NCI-H82 (cell line): Measurements from ENCODE around the gene PLEKHJ1.
A peak's percentile ranks its signal among the peaks of the same experiment; 100 is the strongest.
"Not testable (repeated sequence)": the region's sequence is repeated elsewhere in the genome, so short reads cannot be mapped to it uniquely, and the experiment has no call there.

ENCODE experiments used
- DNase-seq: peaks from one replicate; lab custom pipeline; 2025; lab: John Stamatoyannopoulos, UW

PLEKHJ1 gene

DNA sequence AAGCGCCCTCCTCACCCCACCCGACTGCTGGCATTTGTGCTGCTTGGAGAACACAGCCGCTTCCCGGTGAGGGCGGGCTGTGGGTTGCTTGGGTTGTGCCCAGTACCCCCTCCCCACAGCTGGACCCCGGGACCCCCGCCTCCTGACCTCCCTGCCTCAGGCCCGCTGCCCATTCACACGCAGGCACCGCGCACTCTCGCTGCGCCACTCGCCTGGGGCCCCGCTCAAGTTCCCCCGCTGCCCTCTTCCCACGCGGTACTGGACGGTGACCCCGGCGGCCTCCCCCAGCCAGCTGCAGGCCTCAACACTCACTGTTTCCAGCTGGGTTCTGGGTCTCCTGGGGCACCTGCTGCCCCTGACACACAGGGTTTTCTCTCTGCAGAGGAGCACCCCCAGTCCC lies 16.4 kb downstream of the PLEKHJ1 start:
- DNase-seq = no peak

DNA sequence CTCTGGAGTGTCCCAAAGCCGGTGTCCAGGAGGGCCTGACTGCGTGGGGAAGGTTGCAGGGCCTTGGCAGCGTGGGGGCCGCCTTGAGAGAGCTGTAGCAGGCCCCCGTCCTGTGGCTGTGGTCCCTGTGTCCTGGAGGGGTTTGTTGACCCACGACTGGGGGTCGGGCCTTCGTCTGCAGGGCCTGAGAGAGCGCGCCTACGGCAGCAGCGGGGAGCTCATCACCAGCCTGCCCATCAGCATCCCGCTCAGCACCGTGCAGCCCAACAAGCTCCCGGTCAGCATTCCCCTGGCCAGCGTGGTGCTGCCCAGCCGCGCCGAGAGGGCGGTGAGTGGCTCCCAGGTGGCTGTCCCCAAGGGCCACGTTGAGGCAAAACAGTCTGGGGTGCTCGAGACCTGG lies 18.5 kb downstream of the PLEKHJ1 start:
- no peak for DNase-seq

DNA sequence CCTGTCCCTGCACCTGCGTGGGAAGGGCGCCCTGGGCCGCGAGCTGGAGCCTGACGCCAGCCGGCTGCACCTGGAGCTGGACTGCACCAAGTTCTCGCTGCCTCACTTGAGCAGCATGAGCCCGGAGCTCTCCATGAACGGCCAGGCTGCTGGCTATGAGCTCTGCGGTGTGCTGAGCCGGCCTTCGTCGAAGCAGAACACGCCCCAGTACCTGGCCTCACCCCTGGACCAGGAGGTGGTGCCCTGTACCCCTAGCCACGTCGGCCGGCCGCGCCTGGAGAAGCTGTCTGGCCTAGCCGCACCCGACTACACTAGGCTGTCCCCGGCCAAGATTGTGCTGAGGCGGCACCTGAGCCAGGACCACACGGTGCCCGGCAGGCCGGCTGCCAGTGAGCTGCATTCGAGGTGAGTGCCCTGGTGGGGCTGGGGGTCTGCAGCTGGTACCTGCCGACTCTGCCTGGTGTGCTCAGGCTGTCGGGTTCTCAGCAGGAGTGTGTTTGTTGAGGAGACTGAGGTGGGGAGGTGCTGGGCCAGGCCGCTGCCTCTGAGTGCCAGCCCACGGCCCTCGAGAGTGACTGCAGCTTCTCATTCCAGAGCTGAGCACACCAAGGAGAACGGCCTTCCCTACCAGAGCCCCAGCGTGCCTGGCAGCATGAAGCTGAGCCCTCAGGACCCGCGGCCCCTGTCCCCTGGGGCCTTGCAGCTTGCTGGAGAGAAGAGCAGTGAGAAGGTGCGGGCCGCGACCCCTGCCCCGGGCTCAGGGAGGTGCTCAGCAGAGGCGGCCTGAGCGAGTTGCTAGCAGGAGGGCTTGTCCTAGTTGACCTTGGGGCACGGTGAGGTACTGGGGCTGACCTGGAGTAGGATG lies 19.5 kb downstream of the PLEKHJ1 start:
- no peak for DNase-seq

DNA sequence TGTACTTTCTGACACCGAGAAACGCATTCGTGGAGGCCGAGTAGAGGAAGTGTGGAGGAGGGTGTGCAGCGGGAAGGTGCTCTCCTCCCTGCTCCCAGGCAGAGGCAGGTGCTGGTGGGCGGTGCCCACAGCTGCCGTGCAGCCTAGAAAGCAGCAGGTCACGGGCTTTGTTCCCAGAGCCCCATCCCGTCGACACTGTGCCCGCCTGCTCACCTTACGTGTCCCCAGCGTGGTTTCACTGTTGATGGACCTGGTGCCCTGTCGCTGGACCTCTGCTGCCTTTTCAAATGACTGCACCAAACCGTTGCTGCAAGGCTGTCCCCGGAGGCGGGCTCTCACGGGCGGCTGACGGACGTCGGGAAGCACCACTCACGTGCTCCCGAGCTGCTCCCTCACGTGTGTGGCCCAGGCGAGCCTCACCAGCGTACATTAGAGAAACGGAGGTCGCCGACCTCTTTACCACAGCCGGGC lies 20.8 kb downstream of the PLEKHJ1 start:
- no peak for DNase-seq

DNA sequence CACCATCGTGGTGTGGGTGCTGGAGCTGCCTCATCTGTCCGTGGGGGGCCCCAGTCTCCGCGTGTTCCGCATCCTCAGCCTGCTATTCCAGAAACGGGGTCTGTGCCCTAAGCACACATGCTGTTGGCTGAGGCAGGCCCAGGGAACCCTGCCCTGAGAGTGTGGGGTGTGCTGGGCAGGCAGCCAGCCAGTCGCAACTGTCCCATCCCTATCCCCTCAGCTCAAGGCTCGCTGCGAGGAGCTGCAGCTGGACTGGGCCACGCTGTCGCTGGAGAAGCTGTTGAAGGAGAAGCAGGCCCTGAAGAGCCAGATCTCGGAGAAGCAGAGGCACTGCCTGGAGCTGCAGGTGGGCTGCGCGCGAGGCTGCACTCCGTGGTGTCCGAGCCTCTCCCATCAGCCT lies 21.9 kb downstream of the PLEKHJ1 start:
- DNase-seq = no peak

DNA sequence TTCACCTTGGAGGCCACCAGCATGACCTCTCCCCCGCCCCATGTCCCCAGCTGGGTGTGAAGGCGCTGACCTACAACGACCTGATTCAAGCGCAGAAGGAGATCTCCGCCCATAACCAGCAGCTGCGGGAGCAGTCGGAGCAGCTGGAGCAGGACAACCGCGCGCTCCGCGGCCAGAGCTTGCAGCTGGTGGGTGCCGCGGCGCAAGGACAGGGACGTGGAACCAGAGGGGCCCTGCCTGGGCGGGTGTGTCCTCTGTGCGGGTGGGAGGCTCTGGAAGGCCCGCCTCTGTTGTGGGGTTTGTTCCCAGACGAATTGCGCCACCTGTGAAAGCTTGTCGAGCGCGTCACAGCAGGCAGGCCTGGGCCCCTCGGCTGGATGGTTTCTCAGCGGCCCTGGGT lies 22.3 kb downstream of the PLEKHJ1 start:
- no peak for DNase-seq

DNA sequence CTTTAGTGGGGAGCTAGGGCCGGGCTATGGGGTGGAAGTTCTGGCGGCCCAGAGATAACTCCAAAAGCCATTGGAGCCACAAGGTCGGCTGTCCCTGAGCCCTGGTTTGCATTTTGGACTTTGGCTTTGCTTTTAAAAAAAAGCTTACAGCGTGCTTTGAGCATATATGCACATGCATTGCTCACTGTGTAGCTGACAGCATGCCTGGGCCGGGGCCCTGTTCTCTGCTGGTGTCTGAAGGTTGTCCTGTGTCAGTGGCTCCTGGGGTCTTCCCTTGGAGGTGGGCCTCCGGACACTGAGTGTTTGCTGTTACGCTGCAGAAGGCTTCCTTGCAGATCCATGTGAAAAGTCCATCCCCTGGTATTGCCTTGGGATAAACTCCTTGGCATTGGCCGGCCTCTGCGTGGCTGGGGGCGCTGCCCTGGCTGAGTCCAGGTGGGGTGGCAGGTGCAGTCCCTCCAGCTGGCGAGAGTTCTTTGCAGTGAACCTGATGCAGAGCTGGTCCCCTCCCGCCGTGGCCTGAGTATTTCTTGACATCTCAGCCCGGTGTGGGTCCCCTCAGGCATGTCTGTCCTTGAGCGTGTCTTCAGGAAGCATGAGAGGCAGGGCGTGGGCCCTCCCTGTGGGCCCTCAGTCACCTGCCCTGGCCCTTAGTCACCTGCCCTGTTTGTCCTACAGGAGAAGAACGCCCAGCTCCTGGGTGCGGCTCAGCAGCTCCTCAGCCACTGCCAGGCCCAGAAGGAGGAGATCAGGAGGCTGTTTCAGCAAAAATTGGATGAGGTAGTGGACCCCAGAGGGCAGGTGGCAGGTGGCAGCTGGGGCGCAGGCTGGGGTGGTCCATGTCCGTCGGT lies 23.0 kb downstream of the PLEKHJ1 start:
- DNase-seq = no peak

DNA sequence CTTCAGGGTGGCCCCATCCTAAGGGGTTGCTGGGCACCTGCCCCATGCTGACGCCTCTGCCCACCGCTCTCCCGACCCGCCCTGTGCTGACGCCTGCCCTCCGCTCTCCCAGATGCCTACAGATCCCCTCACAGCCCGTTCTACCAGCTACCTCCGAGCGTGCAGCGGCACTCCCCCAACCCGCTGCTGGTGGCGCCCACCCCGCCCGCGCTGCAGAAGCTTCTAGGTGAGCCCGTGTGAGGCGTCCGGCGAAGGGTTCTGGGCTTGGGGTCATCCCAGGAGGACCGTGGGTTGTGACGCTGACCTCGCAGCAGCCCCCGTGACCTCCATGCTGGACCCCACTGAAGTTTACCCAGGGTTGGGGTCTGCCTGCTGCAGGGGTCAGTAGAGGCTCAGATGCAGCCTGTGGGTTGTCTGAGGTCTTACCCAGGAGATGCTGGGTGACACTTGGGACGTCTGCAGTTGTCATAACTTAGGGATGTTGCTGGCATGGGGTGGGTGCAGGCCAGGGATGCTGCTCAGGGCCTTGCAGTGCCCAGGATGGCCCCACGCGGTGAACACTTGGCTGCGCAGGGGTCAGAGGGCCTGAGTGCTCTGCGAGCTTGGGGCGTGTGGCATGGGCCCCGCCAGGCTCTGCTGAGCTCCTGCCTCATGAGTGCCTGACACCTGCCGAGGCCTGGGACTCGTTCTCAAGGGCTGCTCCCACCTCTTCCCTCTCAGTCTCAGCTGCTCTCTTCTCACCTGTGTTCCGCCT lies 25.0 kb downstream of the PLEKHJ1 start:
- no peak for DNase-seq

DNA sequence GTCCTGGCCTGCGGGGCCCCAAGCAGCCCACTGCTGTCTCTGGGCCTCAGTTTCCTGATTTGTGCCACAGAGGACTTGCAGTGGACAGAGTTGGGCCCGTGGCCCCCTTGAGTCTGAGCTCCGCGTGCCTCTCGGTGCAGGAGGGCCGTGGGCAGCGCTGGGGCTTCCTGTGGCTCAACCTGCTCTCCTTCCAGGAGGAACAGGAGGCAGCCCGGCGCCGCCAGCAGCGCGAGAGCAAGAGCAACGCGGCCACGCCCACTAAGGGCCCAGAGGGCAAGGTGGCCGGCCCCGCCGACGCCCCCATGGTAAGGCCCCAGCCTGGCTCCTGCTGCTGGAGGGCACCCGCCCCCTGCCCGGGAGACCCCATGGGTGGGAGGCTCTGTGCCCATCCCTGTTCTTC lies 25.9 kb downstream of the PLEKHJ1 start:
- no peak for DNase-seq

DNA sequence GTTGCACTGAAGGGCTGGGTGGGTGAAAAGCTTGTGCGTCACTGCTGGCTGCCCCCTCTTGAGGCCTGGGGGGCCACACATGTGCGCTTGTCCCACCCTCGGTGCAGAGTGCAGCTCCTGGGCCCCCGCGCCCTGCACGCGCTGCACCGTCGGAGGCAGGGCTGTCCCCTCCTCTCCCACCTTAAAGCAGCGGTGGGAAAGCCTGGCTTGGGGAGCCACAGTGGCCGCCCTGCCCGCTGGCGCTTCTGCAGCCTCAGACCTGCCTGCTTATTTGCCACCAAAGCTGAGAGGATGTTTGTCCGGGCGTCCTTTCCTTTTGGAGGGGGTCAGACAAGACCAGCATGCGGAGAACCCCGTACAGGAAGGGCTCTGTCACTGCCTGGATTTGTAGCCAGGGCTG lies 26.7 kb downstream of the PLEKHJ1 start:
- no peak for DNase-seq

DNA sequence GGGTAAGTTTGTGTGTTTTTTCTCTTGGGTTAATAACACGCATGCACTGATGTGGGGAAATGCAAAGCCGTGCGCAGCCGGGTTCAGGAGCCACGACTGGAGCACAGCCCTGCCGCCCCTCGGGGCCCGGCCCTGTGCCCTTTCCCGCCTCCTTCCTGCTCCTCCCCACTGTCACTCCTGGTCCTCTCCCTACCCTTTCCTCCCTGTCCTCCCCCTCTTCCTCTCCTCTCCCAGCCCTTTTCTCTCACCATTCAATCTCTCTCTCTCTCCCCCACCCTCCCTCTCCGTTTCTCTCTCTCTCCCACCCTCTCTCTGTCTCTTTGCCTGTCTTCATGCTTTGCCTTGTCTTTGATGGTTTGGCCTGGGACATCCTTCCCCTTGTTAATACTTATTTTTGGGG lies 27.2 kb downstream of the PLEKHJ1 start:
- no peak for DNase-seq

DNA sequence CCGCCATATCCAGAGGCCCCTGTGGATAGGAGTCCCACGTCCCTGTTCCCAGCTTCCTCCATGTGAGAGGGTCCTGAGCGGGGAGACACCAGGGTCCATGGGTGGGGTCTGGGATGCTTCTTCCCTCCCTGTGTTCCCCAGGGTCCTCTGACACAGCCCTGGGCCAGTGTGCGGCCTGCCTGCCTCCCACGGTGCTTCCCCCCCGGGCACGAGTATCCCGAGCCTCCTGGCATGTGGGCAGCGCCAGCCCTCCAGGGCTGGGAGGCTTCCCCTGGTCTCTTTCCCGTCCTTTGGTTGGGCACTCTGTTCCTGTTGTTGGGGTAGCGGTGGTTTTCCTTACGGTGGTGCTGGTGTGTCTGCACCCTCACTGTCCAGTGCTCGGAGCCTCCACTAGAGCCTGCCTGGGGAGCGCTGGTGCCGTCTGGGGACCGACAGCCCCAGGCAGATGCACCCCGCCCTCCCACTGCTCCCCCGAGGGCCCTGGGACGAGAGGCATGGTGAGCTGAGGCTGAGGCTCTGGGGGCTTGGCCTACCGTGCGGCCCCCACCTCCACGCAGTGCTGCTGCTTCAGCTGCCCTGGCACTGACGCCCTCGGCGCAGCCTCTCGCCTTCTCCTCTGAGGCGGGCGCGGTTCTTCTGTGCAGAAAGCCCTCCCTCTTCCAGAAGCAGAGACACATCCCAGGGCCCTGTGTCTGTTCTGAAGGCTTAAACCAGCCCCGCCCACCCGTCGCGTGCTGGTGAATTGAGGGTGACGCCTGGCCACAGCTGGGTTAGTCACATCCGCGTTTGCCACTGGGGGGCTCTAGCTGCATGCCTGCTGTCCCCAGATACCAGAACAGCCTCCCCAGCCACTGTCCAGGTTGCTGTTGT lies 27.9 kb downstream of the PLEKHJ1 start:
- peak; percentile 40 for DNase-seq

DNA sequence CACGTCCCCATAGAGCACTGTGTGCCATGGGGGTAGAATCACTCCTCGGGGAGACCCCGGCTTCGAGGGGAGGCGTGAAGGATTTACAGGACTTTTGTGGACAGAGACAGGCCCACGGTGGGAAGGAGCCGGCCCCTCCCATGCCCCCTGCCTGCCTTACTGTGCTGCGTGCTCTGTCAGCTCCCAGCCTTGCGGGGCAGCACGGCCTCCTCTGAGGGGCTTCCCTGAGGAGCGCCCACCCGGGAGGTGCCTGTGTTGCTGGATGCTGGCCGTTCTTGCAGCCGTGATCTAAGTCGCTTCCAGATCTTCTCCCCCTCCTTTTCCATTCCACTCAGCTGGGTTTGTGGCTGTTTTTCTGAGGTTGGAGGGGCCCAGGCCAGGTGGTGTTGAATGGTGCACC lies 29.1 kb downstream of the PLEKHJ1 start:
- DNase-seq = no peak

DNA sequence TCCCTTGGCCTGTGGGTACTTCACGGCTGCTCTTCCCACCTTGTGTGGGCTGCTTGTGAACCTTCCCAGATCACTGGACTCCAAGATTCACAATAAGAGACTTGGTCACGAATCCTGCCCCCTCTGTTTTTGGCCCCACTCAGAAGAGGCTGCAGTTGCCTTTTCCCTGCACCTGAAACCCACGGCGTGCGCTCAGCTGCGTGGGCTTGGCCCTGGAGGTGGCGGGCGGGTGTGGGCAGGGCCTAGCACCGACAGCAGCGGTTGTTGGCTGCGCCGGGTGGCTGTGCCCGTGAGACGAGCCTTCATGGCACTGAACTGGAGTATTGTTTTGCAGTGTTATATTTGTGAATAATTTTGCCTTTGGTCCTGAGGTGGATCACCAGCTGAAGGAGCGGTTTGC lies 33.8 kb downstream of the PLEKHJ1 start:
- DNase-seq = no peak

DNA sequence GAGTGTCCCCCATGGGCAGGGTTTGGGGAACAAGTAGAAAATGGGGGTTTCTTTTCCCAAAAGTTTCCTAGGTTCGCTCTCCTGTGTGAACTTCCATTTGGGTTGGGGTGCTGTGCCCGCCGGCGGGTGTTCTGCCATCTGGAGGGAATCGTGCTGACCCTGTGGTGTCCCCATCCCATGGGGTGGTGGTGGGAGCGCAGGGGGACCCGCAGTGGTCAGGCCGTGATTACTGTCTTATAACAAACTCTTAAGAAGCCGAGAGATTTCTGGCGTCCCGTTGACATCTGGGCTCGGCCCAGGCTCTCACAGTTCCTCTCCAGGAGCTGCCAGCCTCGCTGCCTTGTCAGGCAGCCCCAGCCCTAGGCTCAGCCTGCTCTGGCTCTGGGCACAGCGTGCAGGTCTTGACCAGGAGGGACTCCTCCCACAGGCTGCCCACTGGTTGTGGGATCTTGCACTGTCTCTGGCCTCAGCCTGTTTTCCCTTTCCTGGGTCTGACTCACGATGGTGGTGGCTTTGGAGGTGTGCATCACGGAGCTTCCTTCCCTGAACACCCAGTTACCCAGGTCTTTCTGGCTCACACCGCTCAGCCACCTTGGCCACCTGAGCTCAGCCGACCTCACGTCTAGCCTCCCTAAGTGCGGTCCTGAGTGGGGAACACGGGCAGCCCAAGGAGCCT lies 34.5 kb downstream of the PLEKHJ1 start:
- no peak for DNase-seq

DNA sequence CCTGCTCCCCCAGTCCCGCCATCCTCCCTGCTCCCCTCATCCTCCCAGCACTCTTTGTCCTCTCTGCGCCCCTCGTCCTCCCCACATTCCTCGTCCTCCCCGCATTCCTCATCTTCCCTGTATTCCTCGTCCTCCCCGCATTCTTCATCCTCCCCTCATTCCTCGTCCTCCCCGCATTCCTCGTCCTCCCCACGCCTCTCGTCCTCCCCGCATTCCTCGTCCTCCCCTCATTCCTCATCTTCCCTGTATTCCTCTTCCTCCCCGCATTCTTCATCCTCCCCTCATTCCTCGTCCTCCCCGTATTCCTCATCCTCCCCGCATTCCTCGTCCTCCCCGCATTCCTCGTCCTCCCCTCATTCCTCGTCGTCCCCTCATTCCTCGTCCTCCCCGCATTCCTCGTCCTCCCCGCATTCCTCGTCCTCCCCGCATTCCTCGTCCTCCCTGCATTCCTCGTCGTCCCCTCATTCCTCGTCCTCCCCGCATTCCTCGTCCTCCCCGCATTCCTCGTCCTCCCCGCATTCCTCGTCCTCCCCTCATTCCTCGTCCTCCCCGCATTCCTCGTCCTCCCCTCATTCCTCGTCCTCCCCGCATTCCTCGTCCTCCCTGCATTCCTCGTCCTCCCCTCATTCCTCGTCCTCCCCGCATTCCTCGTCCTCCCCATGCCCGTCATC lies 35.4 kb downstream of the PLEKHJ1 start:
- not testable (repeated sequence) for DNase-seq

DNA sequence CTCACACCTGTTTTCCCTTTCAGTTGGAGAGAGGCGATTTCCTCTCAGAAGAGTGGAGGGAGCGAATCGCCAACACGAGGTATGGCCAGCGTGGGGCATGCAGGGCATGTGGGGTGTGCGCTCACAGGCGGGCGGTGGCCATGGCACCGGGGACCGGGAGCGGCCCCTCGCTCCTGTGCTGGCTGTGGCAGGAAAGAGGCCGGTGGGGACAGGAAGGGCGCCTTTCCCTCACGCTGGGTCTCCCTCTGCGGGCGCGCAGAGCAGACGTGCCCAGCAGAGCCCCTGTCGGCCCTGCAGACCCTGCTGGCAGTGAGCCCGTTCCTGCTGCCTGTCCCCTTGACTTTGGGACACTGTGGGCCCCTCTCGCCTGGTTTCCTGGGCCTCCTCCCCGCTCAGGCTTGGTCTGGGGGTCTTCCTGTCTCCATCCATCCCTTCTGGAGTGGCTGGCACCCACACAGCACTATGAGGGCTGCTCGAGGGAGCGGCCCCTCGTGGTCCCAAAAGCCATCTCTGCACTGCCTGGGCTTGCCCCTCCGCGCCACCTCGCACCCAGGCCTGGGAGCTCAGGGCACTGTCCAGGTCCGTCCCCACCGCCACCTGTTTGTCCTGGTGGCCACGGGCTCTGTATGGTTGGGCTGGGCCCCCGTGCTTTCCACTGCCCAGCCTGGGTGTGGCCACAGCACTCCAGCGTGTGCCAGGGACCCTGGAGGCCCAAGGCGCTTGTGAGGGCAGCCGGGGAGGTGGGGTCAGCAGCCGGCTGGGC lies 36.1 kb downstream of the PLEKHJ1 start:
- DNase-seq = no peak

DNA sequence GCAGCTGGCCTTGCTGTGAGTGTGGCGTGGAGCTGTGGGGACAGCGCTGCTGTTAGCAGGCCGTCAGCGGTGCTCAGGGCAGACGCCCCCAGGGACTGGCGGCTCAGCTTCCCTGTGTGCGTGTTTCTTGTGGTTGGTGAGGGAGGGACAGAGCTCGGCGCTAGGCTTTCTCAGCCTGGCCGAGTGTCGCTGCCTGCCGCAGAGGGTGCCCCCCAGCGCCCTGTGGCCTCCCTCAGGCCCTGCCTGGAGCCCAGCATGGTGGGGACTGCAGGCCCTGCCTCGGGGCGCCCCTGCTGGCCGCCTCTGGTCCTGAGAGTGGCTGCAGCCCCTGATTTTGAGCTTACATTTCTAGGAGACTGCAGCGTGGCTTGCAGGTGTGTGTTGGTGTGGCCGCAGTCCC lies 36.9 kb downstream of the PLEKHJ1 start:
- peak; percentile 7 for DNase-seq

DNA sequence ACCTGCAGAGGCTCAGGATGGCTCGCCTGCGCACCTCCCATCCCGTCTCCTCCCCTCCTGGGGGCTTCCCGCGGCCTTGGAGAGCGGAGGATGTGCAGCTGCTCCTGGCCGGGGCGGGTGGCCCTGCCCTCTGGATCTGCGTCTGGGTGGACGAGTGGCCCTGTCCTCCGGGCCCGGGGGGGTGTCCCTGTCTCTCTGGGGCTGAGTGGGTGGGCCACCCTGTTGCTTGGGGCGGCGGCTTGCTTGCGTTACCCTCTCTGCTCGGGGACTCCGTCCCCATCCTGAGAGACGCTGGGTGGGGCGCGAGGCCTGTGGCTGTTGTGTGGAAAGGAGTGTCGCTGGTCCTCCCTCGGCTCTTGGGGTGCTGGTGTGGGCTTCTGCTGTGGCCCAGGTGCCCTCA lies 37.8 kb downstream of the PLEKHJ1 start:
- no peak for DNase-seq

DNA sequence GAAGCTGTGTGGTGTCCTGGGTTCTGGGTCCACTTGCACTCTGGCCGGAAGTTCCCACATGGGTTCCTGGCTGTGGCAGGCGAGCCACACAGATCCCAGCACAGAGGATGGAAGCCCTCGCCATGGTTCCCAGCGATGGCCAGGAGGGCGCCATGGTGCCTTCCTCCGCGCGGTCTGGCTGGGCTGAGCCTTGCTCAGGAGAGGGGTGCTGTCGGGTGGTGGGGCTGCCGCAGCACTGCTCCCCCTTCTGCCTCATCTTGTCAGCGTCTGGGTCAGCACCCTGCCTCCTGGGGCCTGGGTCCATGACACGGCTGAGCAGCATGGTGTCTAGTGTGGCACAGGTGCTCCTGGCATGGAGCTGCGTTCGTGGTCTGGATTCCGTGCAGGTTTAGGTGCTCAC lies 38.9 kb downstream of the PLEKHJ1 start:
- DNase-seq = no peak
